Measurements from ENCODE around the gene CC2D2B. TPM values are rescaled to one million over a fixed set of nuclear protein-coding genes. Genes with fewer than 3 reads are reported as not detected.

CC2D2B gene
- total and polyA plus RNA-seq, 2 experiments from 2014 or later = 0.24 to 0.92 TPM

GRCh38 chr10:95881316-95881715, 26.5 kb upstream of the CC2D2B start (continued):
- no peak for TF ChIP-seq REST (IDR thresholded peaks at IDR 0.05; ENCODE audit: unreplicated experiment)
- TF ChIP-seq STAT1 (IDR thresholded peaks at IDR 0.05; ENCODE audit: unreplicated experiment) = no peak
- TF ChIP-seq, protein P1, sequence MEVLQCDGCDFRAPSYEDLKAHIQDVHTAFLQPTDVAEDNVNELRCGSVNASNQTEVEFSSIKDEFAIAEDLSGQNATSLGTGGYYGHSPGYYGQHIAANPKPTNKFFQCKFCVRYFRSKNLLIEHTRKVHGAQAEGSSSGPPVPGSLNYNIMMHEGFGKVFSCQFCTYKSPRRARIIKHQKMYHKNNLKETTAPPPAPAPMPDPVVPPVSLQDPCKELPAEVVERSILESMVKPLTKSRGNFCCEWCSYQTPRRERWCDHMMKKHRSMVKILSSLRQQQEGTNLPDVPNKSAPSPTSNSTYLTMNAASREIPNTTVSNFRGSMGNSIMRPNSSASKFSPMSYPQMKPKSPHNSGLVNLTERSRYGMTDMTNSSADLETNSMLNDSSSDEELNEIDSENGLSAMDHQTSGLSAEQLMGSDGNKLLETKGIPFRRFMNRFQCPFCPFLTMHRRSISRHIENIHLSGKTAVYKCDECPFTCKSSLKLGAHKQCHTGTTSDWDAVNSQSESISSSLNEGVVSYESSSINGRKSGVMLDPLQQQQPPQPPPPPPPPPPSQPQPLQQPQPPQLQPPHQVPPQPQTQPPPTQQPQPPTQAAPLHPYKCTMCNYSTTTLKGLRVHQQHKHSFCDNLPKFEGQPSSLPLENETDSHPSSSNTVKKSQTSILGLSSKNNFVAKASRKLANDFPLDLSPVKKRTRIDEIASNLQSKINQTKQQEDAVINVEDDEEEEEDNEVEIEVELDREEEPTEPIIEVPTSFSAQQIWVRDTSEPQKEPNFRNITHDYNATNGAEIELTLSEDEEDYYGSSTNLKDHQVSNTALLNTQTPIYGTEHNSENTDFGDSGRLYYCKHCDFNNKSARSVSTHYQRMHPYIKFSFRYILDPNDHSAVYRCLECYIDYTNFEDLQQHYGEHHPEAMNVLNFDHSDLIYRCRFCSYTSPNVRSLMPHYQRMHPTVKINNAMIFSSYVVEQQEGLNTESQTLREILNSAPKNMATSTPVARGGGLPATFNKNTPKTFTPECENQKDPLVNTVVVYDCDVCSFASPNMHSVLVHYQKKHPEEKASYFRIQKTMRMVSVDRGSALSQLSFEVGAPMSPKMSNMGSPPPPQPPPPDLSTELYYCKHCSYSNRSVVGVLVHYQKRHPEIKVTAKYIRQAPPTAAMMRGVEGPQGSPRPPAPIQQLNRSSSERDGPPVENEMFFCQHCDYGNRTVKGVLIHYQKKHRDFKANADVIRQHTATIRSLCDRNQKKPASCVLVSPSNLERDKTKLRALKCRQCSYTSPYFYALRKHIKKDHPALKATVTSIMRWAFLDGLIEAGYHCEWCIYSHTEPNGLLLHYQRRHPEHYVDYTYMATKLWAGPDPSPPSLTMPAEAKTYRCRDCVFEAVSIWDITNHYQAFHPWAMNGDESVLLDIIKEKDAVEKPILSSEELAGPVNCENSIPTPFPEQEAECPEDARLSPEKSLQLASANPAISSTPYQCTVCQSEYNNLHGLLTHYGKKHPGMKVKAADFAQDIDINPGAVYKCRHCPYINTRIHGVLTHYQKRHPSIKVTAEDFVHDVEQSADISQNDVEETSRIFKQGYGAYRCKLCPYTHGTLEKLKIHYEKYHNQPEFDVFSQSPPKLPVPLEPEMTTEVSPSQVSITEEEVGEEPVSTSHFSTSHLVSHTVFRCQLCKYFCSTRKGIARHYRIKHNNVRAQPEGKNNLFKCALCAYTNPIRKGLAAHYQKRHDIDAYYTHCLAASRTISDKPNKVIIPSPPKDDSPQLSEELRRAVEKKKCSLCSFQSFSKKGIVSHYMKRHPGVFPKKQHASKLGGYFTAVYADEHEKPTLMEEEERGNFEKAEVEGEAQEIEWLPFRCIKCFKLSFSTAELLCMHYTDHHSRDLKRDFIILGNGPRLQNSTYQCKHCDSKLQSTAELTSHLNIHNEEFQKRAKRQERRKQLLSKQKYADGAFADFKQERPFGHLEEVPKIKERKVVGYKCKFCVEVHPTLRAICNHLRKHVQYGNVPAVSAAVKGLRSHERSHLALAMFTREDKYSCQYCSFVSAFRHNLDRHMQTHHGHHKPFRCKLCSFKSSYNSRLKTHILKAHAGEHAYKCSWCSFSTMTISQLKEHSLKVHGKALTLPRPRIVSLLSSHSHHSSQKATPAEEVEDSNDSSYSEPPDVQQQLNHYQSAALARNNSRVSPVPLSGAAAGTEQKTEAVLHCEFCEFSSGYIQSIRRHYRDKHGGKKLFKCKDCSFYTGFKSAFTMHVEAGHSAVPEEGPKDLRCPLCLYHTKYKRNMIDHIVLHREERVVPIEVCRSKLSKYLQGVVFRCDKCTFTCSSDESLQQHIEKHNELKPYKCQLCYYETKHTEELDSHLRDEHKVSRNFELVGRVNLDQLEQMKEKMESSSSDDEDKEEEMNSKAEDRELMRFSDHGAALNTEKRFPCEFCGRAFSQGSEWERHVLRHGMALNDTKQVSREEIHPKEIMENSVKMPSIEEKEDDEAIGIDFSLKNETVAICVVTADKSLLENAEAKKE (CRISPR knock-in tag; IDR thresholded peaks at IDR 0.05) = no peak
- no peak for TF ChIP-seq EZH2phosphoT487 (IDR thresholded peaks at IDR 0.05; ENCODE audit: unreplicated experiment)
- no peak for TF ChIP-seq POLR2AphosphoS5 (IDR thresholded peaks at IDR 0.05; ENCODE audit: low read depth)
- no peak for TF ChIP-seq JUNB (IDR thresholded peaks at IDR 0.05; ENCODE audit: unreplicated experiment)

DNA sequence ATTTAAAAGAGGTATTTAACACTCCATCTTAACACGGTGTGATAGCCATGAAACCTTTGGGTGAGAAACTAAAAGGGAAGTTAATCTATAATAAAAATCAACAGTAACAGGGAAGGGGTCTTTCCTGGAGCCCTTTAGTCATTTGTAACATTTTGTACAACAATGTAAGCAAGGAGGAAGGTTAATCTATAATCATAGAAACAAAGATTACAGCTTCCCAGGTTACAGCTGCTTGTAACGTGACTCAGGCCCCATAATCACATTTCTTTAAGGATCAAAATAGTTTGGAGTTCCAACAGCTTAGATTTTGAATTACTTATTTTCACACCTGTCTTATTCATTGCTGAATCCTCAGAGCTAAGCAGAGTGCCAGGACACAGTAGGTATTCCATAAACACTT, 17.9 kb upstream of the CC2D2B start:
- Mint-ChIP-seq H3K27ac (no peak overlapping the region), H3K27me3 (ENCODE audit: insufficient read depth, low read depth, poor library complexity) (no peaks in the 10 kb centered on the region), H3K4me3 (no peak overlapping the region), H3K36me3 (ENCODE audit: low read depth) (peaks cover 4% of the 10 kb centered on the region; the same call in 2 of the 3 replicates), H3K4me1 (no peaks in the 10 kb centered on the region), H3K9me3 (no peaks in the 10 kb centered on the region)
- H3K9me2 ChIP-seq (ENCODE audit: insufficient read depth) = no peaks in the 10 kb centered on the region
- H3K4me3 ChIP-seq = no peak overlapping the region
- no peaks in the 10 kb centered on the region for H3K4me1 ChIP-seq (ENCODE audit: insufficient read depth)
- ATAC-seq (no peak), DNase-seq (ENCODE audit: low spot score) (no peak)
- H4K20me1 ChIP-seq (replicated peaks; ENCODE audit: insufficient read depth) = peaks cover 6% of the 10 kb centered on the region; the same call in 1 of the 2 replicates
- H2AFZ ChIP-seq = no peak overlapping the region
- H3K27ac ChIP-seq (ENCODE audit: low read depth) = no peak overlapping the region
- H3K36me3 ChIP-seq (ENCODE audit: insufficient read depth) = 0 out of 2 replicates have a peak, but pooled peaks cover 4% of the 10 kb centered on the region
- no peaks in the 10 kb centered on the region for H3F3A ChIP-seq (replicated peaks; ENCODE audit: low read depth)
- H3K79me2 ChIP-seq (replicated peaks; ENCODE audit: insufficient read depth) = no peaks in the 10 kb centered on the region
- no peak overlapping the region for H3K4me2 ChIP-seq
- H3K27me3 ChIP-seq (ENCODE audit: insufficient read depth) = no peaks in the 10 kb centered on the region
- TF ChIP-seq NANOG (IDR thresholded peaks at IDR 0.05; ENCODE audit: borderline replicate concordance) (no peak), STAT1 (IDR thresholded peaks at IDR 0.05; ENCODE audit: unreplicated experiment) (no peak), EZH2 (IDR thresholded peaks at IDR 0.05; ENCODE audit: low read depth, unreplicated experiment) (no peak), CREB1 (CRISPR knock-in tag; IDR thresholded peaks at IDR 0.05; ENCODE audit: low read depth) (no peak), REST (IDR thresholded peaks at IDR 0.05; ENCODE audit: unreplicated experiment) (no peak), EZH2phosphoT487 (IDR thresholded peaks at IDR 0.05; ENCODE audit: unreplicated experiment) (no peak)
- TF ChIP-seq, protein P2, sequence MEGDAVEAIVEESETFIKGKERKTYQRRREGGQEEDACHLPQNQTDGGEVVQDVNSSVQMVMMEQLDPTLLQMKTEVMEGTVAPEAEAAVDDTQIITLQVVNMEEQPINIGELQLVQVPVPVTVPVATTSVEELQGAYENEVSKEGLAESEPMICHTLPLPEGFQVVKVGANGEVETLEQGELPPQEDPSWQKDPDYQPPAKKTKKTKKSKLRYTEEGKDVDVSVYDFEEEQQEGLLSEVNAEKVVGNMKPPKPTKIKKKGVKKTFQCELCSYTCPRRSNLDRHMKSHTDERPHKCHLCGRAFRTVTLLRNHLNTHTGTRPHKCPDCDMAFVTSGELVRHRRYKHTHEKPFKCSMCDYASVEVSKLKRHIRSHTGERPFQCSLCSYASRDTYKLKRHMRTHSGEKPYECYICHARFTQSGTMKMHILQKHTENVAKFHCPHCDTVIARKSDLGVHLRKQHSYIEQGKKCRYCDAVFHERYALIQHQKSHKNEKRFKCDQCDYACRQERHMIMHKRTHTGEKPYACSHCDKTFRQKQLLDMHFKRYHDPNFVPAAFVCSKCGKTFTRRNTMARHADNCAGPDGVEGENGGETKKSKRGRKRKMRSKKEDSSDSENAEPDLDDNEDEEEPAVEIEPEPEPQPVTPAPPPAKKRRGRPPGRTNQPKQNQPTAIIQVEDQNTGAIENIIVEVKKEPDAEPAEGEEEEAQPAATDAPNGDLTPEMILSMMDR (conservative IDR thresholded peaks at IDR 0.05; ENCODE audit: low read depth in 2 of 2) = no peak

Measured in GM23338 (cell line).